ENCODE measurements around the gene MAP7D1.

The MAP7D1 gene

GRCh38 chr1:36128126-36128904 is 27.6 kb upstream of the MAP7D1 start:
- DNase-seq: no peak

GRCh38 chr1:36128905-36129206 is 27.1 kb upstream of the MAP7D1 start:
- no peak for DNase-seq

- DNase-seq: no peak
These were observed 23.9 kb upstream of the MAP7D1 start for GRCh38 chr1:36132029-36132428.

- DNase-seq: no peak
These were observed 22.5 kb upstream of the MAP7D1 start for GRCh38 chr1:36133484-36133883.

DNA sequence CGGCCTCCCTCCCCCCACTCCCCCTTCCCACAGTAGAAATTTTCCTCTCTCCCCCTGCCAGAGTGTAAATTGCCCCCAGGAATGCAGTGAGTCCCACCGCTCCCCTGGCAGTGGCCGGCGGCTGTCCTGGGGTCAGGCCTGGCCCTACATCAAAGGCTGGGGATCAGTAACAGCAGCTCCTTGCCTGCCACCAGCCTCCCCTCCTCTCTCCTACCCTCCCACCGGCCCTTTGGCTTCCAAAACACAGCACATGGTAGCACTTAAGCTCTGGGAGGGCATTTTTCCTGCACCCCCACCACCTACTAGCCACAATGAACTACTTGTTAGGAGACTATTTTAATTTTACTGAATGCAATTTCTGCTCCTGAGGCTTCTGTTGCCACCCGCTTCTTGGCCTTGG is 21.9 kb upstream of the MAP7D1 start:
- no peak for DNase-seq

GRCh38 chr1:36134505-36135329 is 21.2 kb upstream of the MAP7D1 start:
- DNase-seq: peak; percentile 26

DNA sequence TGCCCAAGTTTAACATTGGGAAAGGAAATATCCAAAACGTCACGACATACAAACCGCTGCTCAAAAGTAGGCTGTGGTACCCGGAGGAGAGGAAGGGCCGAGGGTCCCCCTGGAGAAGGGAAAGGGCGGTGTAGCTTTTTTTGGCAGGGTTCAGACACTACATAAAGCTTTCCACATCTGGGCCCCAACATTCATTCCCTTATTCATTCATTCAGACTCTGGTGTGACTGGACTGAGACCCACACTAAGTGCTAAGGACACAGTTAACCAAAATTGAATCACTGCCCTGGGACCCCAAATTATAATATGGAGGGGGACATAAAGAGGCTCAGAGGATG is 20.7 kb upstream of the MAP7D1 start:
- DNase-seq: no peak

DNA sequence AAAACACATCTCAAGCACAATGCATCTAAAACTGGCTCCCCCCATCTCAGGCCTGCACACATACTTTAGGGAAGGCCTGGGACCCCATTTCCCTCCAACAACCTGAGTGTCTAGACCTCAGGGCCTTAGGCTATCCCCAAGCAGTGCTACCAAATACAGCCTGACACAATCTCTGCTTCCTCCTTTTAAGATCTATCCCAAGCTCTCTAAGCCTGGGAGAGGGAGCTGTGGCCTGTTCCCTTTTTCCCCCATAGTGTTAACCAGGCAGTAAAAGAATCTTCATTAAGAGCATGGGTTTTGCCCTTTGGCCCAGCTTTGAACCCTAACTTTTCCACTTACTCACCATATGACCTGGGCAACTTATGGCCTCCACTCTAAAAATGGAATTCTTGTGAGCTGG is 20.2 kb upstream of the MAP7D1 start:
- no peak for DNase-seq

DNA sequence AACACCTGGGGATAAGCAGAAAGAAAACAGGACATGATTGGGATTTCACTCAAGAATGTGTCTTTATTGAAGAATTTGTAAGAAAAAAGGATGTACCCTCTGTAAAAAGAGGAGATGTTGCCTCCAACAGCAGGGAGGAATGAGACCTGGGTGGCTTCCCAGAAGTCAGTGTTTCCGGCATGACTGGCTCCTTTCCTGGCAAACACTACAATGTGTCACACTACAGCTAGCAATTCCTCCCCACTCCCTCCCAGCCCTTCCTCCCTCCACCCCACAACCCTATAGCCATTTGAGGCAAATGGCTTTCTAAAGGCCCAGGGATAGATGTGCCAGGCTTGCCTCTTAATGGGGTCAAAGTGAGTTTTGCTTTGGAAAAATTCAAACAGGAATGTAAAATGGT is 19.4 kb upstream of the MAP7D1 start:
- no peak for DNase-seq

DNA sequence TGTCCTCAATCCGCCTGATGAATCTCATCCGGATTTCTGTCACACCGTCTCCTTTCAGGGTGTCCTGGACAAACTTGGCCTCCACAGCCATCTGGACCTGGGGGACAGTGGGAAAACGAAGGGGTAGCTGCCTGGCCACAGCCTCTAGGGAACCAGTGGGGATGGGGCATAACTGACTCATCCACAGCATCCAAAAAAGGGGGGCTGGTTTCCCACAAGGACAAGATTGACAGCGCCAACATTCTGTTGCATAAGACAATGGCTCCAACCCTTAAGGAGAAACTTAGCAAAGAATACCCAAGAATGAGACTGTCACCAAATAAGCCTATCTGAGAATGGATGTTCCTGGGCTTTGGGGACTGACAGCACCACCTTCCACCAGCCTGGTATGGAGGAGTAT is 18.7 kb upstream of the MAP7D1 start:
- DNase-seq: no peak

DNA sequence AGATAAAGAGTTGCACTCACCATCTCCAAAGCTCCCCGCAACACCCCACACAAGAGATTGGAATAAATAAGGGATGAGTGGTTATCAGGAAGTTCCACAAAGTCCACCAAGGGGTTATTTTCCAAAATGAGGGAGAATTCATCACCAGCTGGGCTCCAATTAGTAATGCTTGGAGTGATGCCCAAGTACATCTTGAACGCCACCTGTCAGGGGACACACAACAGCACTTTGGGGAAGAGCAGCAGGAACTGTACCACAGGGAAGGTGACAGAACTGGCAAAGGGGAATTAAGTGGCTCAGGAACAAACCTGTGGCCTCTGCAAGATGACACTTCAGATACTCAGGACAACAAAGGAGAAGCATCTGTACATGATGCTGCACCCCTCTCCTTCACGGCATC is 18.2 kb upstream of the MAP7D1 start:
- DNase-seq: no peak

GRCh38 chr1:36139521-36139920 is 16.4 kb upstream of the MAP7D1 start:
- no peak for DNase-seq

DNA sequence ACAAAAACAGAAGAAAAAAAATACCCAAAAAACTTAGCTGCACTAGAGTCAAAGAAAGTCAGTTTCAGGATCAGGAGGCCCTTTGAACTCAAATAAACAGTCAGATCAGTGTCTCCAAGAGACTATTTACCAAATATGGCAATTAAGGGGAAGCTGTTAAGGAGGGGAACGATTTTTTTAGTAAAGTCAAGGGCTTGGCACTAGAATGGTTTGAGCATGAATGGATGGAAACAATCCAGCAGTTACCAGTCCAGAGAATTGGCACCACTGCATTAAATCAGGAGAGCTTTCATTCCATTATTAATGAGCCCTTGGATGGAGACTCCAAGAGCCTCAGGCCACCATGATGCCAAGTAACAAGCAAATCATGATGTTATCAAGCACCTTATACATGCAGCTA is 13.8 kb upstream of the MAP7D1 start:
- DNase-seq: no peak

DNA sequence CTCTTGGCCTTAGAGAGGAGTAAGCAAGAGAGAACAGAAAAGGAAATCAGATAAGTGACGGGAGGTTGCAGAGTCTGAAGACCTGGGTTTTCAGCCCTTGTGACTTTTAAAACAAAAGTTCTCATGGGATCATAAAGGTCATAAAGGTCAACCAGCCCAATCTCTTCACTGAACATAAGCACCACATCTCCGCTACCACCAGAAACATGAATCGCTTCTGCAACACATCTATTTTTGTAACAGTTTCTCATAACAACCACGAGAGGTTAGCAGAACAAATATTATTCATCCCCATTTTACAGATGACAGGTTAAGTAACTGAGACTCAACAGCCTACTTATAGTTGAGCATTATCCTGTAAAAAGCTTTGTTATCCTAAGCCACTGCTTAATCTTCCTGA is 12.5 kb upstream of the MAP7D1 start:
- DNase-seq: no peak

- DNase-seq: no peak
These were observed 11.5 kb upstream of the MAP7D1 start for GRCh38 chr1:36144413-36144812.

DNA sequence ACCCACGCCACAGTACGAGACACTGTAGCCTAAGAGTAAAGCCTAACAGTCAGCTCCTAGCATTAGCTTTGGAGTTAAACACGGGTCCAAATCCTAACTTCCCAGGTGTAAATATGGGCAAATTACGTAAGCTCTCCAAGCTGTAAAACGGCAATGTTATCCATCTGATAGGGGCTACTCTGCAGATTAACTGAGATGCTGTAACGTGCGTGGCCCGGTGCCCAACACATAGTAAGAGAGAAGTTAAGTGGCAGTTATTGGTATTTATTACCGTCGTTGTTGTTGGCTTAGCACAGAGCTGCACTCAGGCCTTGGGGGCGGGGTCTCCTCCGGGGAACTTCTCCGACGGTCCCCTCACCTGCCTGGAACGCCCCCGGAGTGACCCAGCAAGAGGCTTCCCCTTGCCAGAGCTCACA is 7.1 kb upstream of the MAP7D1 start:
- DNase-seq: no peak

- peak; percentile 99 for DNase-seq
These were observed 6.6 kb upstream of the MAP7D1 start, which contains the start of gene TRAPPC3 for GRCh38 chr1:36149237-36149972. TSS of gene TRAPPC3 (minus strand) at chr1:36149486. CDS start at chr1:36149378, 108 bp downstream.

- no peak for DNase-seq
These were observed 6.0 kb upstream of the MAP7D1 start for GRCh38 chr1:36149973-36150295.

DNA sequence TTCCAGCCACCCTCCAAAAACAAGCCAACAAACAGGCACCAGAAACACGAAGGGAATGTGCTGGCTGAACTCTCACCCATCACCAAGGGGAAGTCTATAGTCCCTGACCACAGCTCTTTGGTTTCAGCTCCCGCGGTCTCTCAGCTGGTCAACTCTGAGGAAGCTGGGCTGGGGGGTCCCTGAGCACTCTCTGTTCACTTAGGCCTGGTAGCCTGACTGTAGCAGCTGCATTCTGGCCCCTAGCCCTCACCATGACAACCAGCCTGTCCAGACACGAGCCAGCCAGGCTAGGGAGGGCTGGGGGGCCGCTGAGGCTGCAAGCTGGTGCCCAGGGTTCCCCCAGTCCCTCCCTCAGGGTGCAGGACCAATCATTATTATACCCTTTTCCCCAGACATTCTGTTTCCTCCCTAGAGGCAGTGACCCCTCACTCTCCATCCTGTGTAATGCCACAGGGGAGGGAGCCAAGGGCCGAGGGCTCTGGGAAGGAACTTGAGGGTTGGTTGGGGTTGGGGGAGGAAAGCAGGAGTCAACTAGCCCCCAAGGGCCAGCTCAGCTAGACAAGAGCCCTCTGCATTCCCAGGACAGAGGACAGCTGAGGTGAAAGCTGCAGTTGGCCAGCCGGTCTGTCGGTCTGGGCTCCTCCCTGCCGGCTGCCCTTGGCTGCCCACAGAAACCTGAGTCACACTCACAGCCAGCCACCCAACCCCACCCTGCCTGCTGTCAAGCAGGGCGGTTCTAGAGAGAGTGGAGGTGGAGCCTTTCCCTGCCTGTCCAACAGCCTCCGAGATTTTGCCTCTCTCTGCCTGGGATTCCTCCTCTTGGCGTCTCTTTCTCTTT is 5.4 kb upstream of the MAP7D1 start:
- DNase-seq: peak; percentile 40

DNA sequence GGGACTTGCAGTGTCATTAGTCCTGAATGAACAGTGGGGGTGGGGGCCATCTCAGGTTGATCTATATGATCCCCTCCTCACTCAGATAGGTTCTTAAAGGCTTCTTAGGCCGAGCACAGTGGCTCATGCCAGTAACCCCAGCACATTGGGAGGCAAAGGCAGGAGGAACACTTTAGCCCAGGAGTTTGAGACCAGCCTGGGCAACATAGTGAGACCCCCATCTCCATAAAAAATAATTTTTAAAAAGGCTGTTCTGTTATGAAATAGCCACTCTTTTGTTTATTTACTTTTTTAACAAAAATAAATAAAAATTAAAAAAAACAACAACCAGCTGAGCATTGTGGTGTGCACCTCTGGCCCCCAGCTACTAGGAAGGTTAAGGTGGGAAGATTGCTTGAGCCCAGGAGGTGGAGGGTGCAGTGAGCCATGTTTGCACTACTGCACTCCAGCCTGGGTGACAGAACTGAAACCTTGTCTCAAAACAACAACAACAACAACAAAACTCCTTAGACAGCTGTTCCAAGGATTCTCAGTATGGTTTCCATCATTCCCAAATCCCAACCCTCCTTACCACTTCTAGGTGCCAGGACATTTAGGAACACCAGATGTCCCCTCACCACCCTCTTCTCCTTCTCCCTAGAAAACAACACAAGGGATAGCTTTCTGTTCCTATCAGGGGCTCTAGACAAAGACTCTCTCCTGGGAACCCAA is 4.7 kb upstream of the MAP7D1 start:
- no peak for DNase-seq

DNA sequence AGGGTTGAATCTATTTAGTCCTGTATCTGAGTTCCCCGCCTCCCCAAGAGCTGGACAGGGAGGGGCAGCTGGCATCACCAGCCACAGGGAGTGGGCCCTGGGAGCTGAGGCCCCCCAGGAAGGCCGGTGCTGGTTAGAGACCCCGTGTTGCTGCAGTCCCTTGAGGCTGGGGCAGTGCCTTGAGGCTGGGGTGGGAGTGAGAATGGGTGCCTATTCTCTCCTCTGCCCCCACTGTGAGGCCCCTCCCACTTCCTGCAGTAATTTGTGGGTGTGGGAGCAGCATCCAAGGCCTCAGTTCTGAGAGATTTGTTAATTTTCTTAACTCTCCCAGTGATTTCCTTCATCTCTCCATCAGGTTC is 4.1 kb upstream of the MAP7D1 start:
- DNase-seq: peak; percentile 51

GRCh38 chr1:36153476-36153875 is 2.5 kb upstream of the MAP7D1 start:
- DNase-seq: no peak

Measured in effector CD8-positive, alpha-beta T cell (primary cell).